Stimulated activated CD4-positive, alpha-beta T cell treated with anti-CD3 and anti-CD28 coated beads, Interleukin-12 subunit alpha, Interleukin-12 subunit beta, amount 100 ng/mL, for 4 hours (primary cell): ENCODE results near the gene C16orf89.
"Not testable (repeated sequence)": the region's sequence is repeated elsewhere in the genome, so short reads cannot be mapped to it uniquely, and the experiment has no call there.

ENCODE experiments used
- DNase-seq: peaks from one replicate; pipeline ENCODE4 v3.0.0-alpha.2; 2020

C16orf89 gene

DNA sequence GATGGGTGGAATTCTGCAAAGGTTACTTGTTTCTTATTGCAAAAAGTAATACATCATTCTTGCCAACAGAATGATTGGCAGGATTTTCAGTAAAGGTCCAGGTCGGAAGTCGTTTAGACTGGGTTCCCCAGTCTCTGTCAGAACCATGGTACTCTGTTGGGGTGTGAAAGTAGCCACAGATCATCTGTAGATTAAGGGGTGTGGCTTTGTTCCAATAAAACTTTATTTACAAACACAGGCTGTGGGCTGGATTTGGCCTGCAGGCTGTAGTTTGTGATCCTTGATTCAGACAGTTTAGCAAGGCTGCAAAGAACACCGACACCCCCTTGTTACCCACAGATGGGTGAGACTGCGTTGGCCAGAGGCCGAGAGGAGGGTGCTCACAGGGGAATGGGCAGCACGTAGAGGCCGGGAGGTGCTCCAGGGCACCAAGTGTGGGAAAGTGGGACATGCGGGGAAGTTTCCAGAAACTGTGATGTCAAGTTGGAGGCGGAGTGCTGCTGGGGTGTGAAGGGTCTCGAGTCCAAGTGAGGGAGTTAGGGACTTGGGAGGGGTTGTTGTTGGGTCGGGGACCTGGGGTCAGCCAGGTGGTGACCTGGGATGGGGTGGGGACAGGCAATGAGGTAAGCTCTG is 18.5 kb upstream of the C16orf89 start:
- not testable (repeated sequence) for DNase-seq

DNA sequence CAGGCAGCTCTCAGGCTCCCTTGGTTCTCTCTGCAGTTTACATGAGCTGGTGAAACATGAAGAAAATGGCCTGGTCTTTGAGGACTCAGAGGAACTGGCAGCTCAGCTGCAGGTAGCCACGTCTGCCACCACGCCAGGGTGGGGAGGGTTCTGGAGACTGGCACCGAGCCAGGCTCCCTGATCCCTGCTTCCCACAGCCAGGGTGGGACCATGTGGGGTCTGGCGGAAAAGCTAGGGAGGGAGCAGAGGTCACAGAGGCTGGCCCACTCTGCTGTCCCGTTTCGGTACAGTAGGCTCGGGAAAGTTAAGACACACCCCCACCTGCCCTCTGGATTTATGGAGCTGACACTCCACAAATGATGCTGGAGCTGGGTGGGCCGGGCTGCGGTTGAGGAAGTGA is 17.9 kb upstream of the C16orf89 start:
- DNase-seq, result not testable (repeated sequence)

DNA sequence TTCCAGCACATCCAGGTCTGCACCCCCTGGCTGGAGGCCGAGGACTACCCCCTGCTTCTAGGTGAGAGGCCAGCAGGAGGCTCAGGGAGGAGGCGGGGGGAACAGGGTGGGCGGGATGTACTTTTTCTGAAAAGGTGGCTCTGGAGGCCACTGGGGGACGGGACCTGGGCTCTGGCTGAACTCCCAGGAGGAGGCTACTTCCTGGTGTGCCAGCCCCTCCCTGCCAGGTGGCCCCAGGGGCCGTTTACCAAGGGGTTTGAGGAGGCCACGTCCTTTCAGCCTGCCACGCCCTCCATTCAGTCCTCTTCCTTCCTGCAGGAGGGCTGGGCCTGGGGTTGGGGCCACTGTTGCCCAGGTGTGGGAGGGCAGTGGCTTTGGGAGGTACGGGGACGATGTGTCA is 15.2 kb upstream of the C16orf89 start:
- DNase-seq, result not testable (repeated sequence)

DNA sequence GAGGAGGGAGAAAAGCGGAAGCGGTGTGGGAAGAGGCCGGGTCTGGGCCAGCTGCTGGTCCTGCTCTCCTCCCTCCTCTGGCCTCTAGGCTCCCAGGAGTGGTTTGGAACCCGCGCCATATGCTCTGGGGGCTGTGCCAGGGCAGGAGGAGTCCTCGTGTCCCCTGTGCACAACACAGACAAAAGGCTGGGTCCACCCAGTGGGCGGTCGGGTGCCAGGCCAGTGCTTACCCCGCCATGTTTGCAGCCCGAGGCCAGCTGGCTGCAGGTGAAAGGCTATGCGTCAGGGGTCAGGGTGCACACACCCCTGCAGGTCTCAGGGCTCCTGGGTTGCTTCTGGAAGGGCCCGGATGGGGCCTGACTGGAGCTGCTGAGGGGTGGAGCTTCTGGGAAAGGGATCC is 14.7 kb upstream of the C16orf89 start:
- not testable (repeated sequence) for DNase-seq

DNA sequence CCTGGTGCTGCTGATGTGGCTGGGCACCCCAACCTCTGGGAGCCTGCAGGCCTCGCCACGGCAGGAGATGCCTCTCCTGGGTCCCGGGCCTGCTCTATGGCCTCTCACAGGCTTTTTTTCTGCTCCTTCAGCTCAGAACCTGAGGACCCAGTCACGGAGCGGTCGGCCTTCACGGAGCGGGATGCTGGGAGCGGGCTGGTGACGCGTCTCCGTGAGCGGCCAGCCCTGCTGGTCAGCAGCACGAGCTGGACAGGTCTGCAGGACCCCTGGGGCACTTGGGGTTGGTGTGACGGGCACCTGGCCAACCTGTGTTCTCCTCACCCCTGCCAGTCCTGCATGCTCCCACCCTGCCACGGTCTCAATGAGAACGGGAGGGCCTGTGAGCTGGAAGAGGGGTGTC is 12.9 kb upstream of the C16orf89 start:
- no peak for DNase-seq

DNA sequence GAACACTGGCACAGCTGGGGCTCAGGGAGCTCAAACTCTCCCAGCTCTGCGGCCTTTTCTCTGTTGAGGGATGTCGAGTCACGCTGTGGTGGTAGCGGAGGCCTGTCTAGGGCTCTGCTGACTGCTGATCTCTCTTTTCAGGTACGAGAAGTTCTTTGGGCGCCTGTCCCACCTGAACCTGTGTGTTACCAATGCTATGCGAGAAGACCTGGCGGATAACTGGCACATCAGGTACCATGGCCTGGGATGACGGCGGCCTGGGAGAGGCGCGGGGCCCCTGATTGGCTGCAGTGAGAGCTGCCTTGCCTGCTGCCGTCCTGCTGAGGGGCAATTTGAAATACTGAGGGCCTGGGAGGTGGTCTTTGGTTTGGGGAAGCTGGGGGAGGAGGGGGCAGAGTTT is 11.5 kb upstream of the C16orf89 start:
- no peak for DNase-seq

DNA sequence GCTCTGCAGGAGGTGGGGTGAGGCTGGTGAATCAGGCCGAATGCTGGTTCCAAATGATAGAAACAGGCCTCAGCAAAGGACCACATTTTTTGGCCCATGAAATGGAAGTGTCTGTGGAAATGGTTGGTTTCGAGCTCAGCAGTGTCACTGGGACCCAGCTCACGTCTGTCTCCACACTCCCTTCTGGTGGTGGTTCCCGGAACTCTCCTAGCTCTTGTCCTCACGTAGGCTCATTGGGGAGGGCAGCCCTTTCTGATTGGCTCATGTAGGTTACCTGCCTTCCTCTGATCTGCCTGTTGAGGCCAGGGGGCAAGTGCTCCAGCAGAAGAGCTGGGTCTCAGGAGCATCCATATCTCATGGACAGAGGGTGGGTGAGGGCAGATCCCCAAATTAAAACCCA is 9.9 kb upstream of the C16orf89 start:
- DNase-seq, result no peak

DNA sequence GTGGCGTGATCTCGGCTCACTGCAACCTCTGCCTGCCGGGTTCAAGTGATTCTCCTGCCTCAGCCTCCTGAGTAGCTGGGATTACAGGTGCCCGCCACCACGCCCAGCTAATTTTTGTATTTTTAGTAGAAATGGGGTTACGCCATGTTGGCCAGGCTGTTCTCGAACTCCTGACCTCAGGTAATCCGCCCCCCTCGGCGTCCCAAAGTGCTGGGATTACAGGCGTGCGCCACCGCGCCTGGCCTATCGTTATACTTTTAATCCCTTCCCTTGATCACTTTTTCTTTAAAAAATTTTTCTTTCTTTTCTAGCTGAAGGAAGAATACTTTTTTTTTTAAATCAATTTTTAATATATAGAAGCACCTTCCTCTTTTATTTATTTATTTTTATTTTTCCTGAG is 8.0 kb upstream of the C16orf89 start:
- not testable (repeated sequence) for DNase-seq

DNA sequence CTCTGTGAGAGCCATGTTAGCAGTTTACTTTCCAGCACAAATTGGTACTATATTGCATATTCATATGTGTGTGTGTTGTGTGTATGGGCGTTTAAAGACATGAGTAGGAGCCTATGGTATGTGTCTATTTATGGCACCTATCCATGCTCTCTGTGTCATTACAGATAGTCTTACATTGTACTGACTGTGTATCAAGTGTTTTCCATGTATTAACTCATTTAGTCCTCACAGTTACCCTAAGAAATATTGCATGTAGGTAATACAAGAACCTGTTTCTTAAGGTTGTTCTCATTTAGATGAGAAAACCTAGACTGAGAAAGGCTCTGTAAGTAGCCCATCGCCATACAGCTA is 7.5 kb upstream of the C16orf89 start:
- DNase-seq, result no peak

DNA sequence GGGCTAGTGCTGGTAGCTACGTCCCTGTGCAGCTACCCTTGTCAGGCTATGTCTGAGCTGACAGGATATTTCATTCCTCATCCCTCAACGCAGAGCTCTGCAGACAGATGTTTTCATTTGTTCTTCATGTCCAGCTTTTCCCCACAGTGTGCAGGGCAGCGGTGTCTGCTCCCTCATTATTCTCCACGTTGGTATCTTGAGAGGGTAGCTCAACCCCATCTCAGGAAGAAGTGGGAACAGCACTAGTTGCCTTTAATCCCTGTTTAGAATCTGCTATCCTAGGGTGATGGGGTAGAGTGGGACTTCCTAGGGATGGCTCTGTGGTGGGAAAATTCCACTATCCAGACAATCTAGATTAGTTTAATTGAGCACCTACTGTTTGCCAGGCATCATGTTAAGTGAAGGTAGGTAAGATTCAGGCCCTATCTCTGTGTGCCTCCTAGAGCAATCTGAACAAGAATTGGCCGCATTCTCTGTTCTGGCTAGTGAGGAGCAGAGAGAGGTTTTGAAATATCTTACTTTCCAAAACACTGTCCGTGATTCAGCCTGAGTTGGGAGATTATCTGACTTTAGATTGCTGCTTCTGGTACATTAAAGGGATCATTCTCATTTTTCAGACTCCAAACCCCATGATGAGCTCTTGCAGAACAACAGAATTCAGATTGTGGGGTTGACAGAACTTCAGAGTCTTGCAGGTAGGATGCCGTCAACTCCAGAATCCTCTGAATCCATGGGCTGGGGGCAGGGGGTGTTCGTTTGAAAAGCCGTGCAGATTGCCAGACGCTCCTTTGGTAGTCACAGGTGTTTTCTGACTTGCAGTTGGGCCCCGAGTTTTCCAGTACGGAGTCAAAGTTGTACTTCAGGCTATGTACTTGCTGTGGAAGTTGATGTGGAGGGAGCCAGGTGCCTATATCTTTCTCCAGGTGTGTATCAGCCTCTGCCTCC is 6.8 kb upstream of the C16orf89 start:
- no peak for DNase-seq

DNA sequence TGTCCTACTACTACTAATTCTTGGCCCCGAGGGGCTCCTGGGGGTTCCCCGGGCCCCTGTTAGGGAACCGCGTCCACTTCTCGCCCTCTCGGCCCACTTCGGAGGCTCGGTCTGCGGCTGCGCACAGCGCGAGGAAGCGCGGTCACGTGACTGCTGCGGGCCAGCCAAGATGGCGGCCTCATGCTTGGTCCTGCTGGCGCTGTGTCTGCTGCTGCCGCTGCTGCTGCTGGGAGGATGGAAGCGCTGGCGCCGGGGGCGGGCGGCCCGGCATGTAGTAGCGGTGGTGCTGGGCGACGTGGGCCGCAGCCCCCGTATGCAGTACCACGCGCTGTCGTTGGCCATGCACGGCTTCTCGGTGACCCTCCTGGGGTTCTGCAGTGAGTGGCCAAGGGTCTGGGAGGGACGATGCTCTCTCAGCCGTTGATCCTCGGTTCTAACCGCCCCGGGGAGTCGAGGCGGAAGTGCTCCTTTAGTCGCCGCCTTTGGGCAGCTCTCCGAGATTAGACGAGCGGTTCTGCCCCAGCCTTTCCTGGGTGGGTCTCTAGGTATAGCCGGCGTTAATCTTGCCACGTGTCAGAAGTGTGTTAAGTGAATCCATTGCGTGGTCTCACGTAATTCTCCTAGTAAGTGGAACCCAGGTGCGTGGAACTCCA is 6.1 kb upstream of the C16orf89 start, which contains the start of gene ALG1:
Gene ALG1, plus strand, starts transcription at position 163 of the 653 bp plus-strand sequence. Its CDS starts 7 bp downstream, at position 170.
- peak; percentile 88 for DNase-seq

DNA sequence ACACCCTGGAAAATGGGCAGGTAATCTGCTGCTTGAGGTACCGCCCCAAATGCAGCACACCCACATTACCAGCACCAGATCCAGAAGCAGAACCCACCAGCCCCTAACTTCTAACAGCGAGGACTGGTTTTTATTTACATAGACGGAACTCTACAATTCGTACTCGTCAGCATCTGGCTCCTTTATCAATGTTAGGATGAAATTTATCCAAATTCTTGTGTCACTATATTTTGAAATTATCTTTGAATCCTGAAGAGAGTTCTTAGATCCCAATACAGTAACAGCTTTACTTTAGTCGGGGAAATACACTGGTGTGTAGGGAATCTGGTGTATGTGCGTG is 5.6 kb upstream of the C16orf89 start:
- no peak for DNase-seq

DNA sequence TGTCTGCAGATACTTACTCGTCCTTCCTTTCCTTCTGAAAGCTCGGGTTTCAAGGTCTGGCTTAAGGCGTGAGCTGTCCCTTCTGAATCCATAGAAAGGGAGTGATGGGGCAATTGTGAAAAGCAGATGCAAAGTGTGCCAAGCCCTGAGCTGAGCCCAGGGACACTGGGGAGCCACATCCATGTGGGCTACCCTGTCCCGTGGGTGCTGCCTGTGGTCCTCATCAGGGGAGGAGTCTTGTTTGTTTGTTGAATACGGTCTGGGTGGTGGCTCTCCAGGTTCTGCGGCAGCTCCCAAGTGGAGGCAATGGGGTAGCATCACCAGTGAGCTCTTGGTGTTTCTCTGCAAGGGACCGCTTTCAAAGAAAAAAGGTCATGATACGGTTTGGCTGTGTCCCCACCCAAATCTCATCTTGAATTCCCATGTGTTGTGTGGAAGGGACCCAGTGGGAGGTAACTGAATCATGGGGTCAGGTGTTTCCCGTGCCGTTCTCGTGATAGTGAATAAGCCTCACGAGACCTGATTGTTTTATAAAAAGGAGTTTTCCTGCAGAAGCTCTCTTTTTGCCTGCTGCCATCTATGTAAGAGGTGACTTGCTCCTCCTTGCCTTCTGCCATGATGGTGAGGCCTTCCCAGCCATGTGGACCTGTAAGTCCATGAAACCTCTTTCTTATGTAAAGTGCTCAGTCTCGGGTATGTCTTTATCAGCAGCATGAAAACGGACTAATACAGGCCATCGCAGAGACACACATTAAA is 4.9 kb upstream of the C16orf89 start:
- no peak for DNase-seq

DNA sequence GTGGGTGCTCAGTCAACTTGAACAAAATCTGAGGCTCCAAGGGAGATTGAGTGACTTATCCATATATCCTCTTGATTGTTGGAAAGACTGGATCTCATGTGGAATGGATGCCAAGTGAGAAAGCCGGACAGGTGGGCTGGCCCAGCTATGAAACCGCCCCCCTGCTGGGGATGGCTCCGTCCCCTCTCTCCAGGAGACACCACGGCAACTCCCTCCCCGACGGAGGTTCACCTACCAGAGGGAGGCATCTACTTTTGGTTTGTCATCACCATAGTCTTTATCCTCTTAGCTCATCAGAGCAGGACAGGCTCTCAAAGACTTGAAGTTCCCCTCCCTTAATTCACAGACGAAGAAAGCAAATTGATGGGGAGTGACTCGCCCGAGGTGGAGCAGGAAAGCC is 4.1 kb upstream of the C16orf89 start:
- DNase-seq, result no peak

DNA sequence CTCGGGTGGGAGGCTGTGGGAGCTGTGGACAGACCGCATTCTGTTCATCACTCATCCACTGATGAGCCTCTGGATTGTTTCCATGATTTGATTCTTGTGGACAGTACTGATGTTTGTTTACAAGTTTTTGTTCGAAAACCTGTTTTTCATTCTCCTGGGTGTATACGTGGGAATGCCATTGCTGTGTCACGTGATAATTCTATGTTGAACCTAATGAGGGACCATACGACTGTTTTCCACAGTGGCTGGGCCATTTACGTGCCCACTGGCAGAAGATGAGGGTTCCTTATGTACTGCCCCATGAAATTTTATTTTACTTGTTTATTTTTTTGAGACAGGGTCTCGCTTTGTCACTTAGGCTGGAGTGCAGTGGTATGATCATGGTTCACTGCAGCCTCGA is 3.3 kb upstream of the C16orf89 start:
- DNase-seq, result no peak

DNA sequence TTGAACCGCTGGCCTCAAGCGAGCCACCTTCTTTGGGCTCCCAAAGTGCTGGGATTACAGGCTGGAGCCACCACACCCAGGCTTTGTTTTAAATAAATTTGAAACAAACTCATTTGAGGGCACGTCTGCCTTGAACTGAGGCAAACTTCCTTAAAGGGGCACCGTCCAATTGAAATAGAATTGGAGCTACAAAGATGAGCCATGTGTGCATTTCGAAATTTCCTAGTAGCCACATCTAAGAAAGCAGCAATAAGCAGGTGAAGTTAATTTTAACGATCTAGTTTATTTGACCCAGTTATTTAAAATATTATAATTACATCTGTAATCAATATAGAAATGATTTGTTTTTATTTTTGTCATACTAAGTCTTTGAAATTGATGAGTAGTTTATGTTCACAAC is 755 bp upstream of the C16orf89 start:
- DNase-seq, result no peak

DNA sequence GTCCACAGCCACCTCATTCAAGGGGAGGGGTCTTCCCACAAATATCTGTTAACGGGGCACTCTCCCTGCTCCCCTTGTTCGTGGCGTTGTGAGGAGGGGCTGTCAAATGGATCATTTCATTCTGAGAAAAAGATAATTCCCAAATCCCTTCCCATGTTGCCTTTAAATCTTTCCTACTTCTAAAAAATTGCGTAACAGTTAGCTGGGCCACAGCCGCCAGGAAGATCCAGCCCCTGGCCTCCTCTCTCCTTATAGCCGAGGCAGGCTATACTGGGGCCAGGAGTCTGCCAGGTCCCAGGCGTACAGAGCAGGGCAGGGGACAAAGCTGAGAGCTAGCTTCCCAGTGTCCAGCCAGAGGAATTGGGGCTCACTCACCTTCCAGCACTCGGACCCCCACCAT is 430 bp downstream of the C16orf89 start:
- no peak for DNase-seq

DNA sequence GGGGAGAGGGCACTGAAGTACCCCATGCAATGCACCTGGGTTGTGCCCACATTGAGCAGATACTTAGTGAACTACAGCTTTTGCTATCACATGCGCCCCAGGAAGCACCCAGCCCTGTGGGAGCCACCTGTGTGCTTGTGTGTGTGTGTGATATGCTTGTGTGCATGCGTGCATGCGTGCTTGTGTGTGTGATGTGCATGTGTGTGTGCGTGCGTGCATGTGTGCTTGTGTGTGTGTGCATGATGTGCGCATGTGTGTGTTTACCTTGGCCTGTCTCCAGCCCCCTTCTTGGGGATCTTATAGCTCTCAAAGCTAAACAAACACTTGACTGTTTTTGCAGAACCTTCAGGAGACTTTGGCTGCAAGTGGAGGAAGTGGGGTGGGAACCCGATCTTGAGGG is 841 bp downstream of the C16orf89 start:
- DNase-seq, result no peak

DNA sequence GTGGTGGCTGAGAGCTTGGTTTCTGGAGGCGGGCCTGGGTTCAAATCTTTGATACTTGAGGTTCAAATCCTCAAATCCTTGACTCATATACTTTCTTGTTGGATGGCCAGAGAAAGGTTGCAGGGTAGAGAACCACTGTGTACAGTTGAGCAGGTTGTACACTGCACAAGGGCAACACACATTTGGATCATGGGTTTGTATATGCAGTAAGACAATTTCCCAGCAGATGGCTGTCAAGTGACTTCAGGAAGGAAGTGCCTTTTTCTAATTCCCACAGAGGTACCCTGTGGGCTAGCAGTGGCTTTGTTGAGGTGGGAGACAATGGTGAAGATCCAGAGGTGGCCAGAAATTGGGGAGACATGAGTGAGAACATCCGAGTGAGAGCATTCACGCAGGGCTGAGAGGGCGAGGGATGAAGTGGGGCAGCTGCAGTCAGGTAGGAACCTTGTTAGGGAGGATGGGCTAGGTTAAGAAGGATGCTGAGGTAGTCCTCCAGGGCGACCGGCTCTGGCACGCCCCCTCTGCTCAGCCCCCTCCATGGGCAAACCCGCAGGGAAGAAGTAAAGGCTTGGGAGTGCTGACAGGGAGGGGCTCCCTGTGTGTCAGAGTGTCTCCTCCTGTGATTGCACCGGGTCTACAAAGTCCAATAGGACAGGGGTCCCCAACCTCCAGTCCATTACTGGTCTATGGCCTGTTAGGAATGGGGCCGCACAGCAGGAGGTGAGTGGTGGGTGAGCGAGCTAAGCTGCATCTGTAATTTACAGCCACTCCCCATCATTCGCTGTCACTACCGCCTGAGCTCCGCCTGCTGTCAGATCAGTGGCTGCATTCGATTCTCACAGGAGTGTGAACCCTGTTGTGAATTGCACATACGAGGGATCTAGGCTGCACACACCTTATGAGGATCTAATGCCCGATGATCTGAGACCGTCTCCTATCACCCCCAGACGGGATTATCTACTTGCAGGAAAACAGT is 2.7 kb downstream of the C16orf89 start:
- no peak for DNase-seq

DNA sequence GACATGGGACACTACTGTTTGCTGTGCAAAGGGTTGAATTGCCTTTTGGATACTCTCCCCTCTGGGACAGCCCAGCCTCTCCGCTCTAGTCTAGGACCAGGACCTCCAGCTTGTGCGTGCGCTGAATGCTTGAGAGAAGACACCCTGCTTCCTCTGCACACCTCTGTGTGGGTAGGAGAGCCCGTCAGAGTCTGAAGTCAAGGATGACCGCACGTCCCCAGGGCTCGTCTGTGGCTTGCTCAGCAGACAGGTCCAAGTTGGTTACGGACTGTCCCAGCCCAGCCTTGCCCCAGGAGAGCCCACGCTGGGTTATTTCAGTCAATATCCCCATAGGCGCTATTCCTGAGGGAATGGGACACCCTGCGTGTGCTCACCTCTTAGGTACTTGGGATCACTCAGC is 3.7 kb downstream of the C16orf89 start:
- DNase-seq, result no peak

DNA sequence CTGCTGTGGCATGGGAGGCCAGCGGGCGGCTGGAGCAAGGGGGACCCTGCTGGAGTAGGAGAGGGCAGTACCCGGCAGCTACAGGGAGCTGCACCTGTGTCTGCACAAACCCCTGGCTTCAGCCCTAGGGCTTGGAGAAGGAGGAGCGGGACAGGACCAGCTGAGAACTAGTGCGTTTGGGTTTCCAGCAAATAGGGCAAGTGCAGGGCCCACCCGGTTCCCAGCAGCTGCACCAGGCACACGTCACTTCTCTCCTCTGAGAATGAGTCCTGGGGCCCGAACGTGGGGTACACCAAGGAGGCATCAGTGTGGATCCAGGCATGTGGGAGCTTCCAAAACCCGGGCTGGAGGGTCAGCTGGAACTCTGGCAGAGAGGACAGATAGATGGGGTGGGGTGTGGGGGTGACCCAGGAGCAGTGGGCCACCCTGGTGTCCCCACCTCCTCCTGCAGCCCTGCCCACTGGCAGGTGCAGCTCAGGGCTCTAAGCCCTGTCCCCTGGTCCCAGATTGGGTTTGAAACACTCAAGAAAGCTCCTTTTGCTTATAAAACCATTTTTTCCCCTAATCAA is 5.6 kb downstream of the C16orf89 start:
- no peak for DNase-seq
